AG10803 (cell line): ENCODE measurements around the gene HSF5.

Experiments
- DNase-seq: peaks from one replicate; pipeline ENCODE4 v3.0.0; 2010; ENCODE audit warnings: low read depth
- H3K4me3 ChIP-seq: 2 replicates; pipeline ENCODE4 v1.5.1; 2011; ENCODE audit warnings: mild to moderate bottlenecking, low read length, control low read depth
- TF ChIP-seq, protein P1 (sequence below): conservative IDR thresholded peaks from 2 replicates; pipeline ENCODE4 v1.5.1; 2011; ENCODE audit warnings: mild to moderate bottlenecking, low read length, control low read depth, inconsistent platforms

HSF5 gene

DNA sequence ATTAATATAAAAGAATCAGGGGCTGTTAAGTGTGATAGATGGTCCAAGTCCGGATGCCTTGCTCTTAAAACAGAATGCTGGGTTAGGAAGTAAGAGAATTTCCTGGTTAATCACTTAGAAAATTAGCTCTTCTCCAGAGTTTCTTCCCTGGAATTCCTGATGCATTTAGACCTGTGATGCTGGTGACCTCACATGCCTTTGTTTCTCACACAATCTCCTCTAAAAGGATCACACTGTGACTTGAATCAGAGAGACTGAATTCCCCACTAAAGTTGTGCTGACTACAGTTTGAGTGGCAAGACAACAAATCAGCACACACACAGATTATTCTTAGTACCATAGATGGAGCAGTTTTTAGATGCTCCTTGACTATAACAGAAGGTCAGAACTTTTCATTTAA lies 66.5 kb downstream of the HSF5 start:
- TF ChIP-seq, protein P1, sequence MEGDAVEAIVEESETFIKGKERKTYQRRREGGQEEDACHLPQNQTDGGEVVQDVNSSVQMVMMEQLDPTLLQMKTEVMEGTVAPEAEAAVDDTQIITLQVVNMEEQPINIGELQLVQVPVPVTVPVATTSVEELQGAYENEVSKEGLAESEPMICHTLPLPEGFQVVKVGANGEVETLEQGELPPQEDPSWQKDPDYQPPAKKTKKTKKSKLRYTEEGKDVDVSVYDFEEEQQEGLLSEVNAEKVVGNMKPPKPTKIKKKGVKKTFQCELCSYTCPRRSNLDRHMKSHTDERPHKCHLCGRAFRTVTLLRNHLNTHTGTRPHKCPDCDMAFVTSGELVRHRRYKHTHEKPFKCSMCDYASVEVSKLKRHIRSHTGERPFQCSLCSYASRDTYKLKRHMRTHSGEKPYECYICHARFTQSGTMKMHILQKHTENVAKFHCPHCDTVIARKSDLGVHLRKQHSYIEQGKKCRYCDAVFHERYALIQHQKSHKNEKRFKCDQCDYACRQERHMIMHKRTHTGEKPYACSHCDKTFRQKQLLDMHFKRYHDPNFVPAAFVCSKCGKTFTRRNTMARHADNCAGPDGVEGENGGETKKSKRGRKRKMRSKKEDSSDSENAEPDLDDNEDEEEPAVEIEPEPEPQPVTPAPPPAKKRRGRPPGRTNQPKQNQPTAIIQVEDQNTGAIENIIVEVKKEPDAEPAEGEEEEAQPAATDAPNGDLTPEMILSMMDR, result no peak
- H3K4me3 ChIP-seq, result no peak overlapping the region
- no peak for DNase-seq

DNA sequence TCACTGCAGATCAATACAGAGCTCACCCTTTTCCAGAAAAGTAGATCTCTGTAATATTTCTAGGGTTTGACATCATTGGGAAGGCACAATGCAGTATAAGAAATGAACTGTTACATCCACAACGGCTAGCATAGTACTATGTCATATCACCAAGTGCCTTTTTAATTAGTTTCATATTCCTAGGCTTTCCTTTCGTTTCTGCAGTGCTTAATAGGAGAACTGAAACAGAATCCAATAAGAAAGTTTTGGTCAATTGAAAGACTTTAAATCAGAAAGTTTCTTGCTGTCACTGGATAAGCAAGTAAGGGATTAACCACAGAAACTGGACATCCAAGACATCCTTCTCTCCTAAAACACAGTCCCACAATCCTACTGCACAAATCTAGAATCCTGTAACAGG lies 67.4 kb downstream of the HSF5 start:
- no peak for DNase-seq
- H3K4me3 ChIP-seq, result no peak overlapping the region
- TF ChIP-seq, protein P1, result no peak

DNA sequence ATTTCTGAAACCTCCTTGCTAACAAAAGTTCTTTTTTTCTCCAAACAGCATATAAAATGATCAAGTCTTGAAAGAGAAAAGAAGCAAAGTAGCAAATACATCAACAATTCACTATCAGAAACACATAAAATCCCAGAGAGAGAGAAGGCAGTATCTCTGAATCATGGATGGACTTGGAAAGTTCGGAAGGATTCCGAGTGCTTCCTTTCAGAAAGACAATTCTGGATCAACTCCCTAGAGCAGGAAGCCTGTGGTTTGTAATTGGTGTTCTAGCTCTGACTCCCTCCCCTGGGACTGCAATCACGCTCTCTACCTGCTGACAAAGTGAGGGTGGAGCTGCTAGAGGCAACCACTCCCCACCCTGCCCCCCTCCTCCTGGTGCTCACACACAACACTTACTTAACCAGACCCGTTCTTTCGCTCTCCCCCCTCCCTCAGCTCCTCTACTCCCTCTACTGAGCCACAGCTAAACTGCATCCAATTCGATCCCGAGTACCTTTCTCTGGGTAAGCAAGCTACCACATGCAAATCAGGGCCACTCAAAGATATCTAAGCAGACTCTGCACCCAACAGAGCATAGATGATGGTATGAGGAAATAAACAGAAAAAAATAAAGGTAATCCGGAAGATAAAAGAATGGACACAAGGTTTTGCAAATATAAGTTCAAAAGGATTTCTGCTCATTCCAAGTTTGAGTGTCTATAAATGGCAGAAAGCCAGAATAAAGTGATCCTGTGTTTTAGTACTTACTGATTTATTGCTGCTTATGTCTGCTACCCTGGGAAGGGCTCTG lies 70.7 kb downstream of the HSF5 start, which contains the start of gene RNF43:
TSS of gene RNF43 (minus strand) at position 235 of the 793 bp plus-strand sequence. CDS start 1,957 bp downstream, outside the sequence.
- peak; percentile 73 for DNase-seq
- H3K4me3 ChIP-seq, result peak within 1 kb of the TSS; percentile 47
- TF ChIP-seq, protein P1, result peak; percentile 91

DNA sequence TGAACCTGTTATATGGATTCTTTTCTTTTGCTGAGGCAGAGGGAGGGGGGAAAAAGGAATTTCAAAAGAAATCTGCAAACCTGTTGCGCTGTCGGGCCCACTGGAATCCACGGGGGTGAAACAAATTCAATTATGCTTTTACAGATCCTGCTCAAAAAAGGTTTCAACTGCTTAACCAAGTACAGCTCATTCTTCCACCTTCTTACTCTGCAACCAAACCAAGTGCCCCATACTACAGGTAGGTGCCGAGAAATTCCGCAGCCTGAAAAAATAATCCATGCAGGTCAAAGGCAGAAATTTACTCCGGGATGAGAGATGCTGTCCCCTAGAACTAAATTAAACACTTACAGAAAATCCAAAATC lies 71.3 kb downstream of the HSF5 start:
- DNase-seq, result no peak
- H3K4me3 ChIP-seq, result no peak overlapping the region
- TF ChIP-seq, protein P1, result no peak

DNA sequence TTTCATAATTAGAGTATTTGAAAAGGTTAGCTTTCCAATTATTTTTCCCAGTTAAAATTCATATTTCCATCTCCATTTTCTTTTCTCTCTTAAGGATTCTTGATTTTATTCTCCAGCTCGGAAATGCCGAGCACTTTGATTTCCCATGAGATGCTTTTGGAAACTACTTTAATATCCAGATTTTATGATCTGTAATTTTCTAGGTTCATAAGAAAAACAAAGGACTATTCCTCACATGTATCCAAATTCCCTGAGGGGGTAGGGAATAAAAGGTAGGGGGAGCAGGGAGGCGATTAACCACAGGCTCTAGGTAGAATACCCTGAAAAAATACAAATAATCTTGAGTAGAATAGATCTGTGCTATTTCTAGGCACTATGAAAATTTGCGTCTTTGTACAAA lies 71.8 kb downstream of the HSF5 start:
- no peak overlapping the region for H3K4me3 ChIP-seq
- TF ChIP-seq, protein P1, result no peak
- DNase-seq, result no peak

DNA sequence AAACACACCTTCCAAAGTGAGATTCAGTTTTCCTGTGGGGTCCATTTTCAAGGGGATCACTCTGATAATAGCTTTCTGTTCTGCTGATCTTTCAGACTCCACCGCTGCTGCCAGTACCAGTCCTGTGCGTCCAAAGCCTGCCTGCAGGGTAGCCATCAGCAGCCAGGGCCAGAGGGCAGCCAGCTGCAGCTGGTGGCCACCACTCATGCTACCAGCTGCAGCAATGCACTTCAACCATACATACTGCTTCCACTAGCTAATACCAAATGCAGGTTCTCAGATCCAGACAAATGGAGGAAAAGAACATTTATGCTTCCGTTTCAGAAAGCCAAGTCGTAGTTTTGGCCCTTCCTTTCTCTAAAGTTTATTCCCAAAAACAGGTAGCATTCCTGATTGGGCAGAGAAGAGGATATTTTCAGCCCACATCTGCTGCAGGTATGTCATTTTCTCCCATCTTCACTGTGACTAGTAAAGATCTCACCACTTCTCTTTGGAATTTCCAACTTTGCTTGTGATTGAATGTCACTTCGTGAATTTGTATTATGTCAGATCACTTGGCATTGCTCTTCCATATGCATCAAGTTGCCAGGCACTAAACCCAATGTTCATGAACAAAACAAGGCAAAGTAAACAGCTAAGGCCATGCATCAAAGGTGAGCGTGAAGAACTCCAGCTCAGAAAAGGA lies 72.7 kb downstream of the HSF5 start:
- H3K4me3 ChIP-seq, result no peak overlapping the region
- TF ChIP-seq, protein P1, result no peak
- no peak for DNase-seq

DNA sequence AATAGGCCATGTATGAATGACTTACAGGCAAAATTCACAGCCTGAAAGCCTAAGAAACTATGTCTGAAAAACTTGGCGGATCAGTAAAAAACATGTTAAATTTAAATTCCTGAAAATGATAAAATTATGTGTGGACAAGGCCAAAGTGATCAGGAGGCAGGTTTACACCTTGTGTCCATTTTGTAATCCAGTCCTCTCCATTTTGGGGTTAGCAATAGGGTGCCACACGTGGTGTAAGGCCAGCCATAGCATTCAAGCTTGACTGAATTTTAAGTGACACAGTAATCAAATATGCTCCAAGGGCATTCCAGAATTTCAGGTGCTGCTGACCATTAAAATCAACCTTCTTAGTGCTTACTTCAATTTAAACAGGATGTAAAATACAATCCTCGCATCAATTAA lies 73.6 kb downstream of the HSF5 start:
- no peak for DNase-seq
- H3K4me3 ChIP-seq, result no peak overlapping the region
- TF ChIP-seq, protein P1, result no peak
